ENCODE data around the gene TSEN54. TPM values are rescaled to one million over a fixed set of nuclear protein-coding genes. Genes with fewer than 3 reads are reported as not detected.

Gene TSEN54
- total RNA-seq, 2 experiments from 2014 or later = 73.3 to 78.7 TPM

DNA sequence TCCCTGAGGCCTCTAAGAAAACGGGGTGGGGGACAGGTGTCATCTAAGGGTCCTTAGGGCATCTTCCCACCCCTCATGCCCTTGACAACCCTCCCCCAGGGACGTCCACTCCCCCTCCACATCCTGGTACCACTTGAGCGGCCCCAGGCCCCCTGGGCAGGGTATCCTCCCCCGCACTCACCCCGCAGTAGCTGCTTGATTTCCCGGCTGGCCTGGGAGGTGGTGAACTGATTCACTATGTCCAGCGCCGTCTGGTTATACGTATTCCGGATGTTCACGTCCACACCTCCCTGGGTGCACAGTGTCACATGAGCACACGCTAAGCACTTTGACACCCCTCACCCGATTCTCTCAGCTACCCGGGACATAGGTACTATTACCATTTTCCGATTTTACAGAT, 10.7 kb upstream of the TSEN54 start:
- no peaks in the 10 kb centered on the region for H3K27me3 ChIP-seq (ENCODE audit: control insufficient read depth in 1 of 2, insufficient read depth in 2 of 2, low read length in 2 of 2)
- ATAC-seq (ENCODE audit: poor library complexity) (no peak), DNase-seq (no peak)
- ChIA-PET POLR2A (no interaction called here), CTCF (no interaction called here)
- Mint-ChIP-seq H3K27me3 (no peaks in the 10 kb centered on the region), H3K4me1 (ENCODE audit: low read depth) (no peaks in the 10 kb centered on the region), H3K4me3 (no peak overlapping the region), H3K9me3 (no peaks in the 10 kb centered on the region), H3K36me3 (ENCODE audit: low read depth) (no peaks in the 10 kb centered on the region), H3K27ac (no peak overlapping the region)
- no peak overlapping the region for H3K27ac ChIP-seq (ENCODE audit: low read depth in 1 of 2, low read length in 2 of 2)
- no peaks in the 10 kb centered on the region for H3K4me1 ChIP-seq (ENCODE audit: insufficient read depth, low read length)
- no peak overlapping the region for H3K4me3 ChIP-seq (ENCODE audit: low read length)
- no peaks in the 10 kb centered on the region for H3K36me3 ChIP-seq (ENCODE audit: insufficient read depth, low read length)
- H3K9me3 ChIP-seq (ENCODE audit: control insufficient read depth in 1 of 2, insufficient read depth in 1 of 2, low read length in 2 of 2) = no peaks in the 10 kb centered on the region
- intact Hi-C loops (cut with DNase I, micrococcal nuclease) = no loop called here
- TF ChIP-seq, protein P1, sequence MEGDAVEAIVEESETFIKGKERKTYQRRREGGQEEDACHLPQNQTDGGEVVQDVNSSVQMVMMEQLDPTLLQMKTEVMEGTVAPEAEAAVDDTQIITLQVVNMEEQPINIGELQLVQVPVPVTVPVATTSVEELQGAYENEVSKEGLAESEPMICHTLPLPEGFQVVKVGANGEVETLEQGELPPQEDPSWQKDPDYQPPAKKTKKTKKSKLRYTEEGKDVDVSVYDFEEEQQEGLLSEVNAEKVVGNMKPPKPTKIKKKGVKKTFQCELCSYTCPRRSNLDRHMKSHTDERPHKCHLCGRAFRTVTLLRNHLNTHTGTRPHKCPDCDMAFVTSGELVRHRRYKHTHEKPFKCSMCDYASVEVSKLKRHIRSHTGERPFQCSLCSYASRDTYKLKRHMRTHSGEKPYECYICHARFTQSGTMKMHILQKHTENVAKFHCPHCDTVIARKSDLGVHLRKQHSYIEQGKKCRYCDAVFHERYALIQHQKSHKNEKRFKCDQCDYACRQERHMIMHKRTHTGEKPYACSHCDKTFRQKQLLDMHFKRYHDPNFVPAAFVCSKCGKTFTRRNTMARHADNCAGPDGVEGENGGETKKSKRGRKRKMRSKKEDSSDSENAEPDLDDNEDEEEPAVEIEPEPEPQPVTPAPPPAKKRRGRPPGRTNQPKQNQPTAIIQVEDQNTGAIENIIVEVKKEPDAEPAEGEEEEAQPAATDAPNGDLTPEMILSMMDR (IDR thresholded peaks at IDR 0.05) = no peak

DNA sequence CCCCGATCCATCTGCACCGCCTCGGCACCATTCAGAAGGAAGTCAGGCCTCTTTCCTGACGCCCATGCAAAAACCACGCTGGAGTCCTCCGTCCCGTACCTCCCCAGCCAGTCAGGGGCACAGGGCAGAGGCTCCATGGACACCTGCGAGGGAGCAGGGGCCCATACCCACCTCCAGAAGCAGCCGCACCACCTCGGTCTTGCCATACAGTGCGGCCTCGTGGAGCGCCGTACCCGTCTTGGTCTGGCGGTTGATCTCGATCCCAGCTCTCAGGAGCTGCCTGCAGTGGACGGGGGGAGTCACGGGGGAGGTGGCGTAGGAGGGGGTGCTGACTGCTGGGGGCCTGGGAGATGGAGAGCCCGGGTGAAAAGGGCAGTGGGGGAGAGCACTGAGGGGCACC, 10.2 kb upstream of the TSEN54 start:
- H3K36me3 Mint-ChIP-seq (ENCODE audit: low read depth) = no peaks in the 10 kb centered on the region
- H3K9me3 Mint-ChIP-seq = no peaks in the 10 kb centered on the region
- Histone ChIP-seq H3K27ac (ENCODE audit: low read depth in 1 of 2, low read length in 2 of 2) (no peak overlapping the region), H3K9me3 (ENCODE audit: control insufficient read depth in 1 of 2, insufficient read depth in 1 of 2, low read length in 2 of 2) (no peaks in the 10 kb centered on the region), H3K27me3 (ENCODE audit: control insufficient read depth in 1 of 2, insufficient read depth in 2 of 2, low read length in 2 of 2) (no peaks in the 10 kb centered on the region), H3K4me3 (ENCODE audit: low read length) (no peak overlapping the region), H3K36me3 (ENCODE audit: insufficient read depth, low read length) (no peaks in the 10 kb centered on the region), H3K4me1 (ENCODE audit: insufficient read depth, low read length) (no peaks in the 10 kb centered on the region)
- CTCF ChIA-PET = no interaction called here
- H3K4me1 Mint-ChIP-seq (ENCODE audit: low read depth) = no peaks in the 10 kb centered on the region
- no peak overlapping the region for H3K4me3 Mint-ChIP-seq
- intact Hi-C loops (cut with DNase I, micrococcal nuclease) = no loop called here
- H3K27ac Mint-ChIP-seq = no peak overlapping the region
- no peaks in the 10 kb centered on the region for H3K27me3 Mint-ChIP-seq
- TF ChIP-seq, protein P1 (IDR thresholded peaks at IDR 0.05) = no peak
- ATAC-seq (ENCODE audit: poor library complexity) (no peak), DNase-seq (no peak)
- POLR2A ChIA-PET = no interaction called here

DNA sequence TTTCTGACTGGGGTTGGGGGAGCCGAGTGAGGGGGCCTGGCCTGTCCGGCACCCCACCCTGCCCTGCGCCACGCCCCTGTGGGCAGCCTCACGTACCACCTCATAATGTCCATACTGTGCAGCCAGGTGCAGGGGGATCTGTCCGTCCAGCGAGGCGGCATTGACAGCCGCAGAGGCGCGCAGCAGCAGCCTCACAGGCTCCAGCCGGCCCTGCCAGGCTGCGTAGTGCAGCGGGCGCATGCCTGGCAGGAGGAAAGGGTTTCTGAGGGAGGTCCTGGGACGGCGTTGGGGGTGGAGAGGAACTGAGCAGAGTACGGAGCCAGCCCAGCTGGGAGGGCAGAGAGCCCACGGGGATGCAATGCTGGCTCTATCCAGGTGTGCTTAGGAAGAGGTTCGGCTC, 9.4 kb upstream of the TSEN54 start:
- H3K27ac Mint-ChIP-seq = no peak overlapping the region
- Histone ChIP-seq H3K4me3 (ENCODE audit: low read length) (no peak overlapping the region), H3K27ac (ENCODE audit: low read depth in 1 of 2, low read length in 2 of 2) (no peak overlapping the region), H3K27me3 (ENCODE audit: control insufficient read depth in 1 of 2, insufficient read depth in 2 of 2, low read length in 2 of 2) (no peaks in the 10 kb centered on the region), H3K9me3 (ENCODE audit: control insufficient read depth in 1 of 2, insufficient read depth in 1 of 2, low read length in 2 of 2) (no peaks in the 10 kb centered on the region), H3K4me1 (ENCODE audit: insufficient read depth, low read length) (no peaks in the 10 kb centered on the region), H3K36me3 (ENCODE audit: insufficient read depth, low read length) (no peaks in the 10 kb centered on the region)
- no peak overlapping the region for H3K4me3 Mint-ChIP-seq
- H3K4me1 Mint-ChIP-seq (ENCODE audit: low read depth) = no peaks in the 10 kb centered on the region
- H3K36me3 Mint-ChIP-seq (ENCODE audit: low read depth) = no peaks in the 10 kb centered on the region
- TF ChIP-seq, protein P1 (IDR thresholded peaks at IDR 0.05) = no peak
- ChIA-PET CTCF (no interaction called here), POLR2A (no interaction called here)
- no peaks in the 10 kb centered on the region for H3K9me3 Mint-ChIP-seq
- intact Hi-C loops (cut with DNase I, micrococcal nuclease) = no loop called here
- DNase-seq = no peak
- ATAC-seq (ENCODE audit: poor library complexity) = no peak
- H3K27me3 Mint-ChIP-seq = no peaks in the 10 kb centered on the region

Data from CD4-positive, alpha-beta T cell (primary cell).